ENCODE results near the gene ZDHHC21.
"Not testable (repeated sequence)": the region's sequence is repeated elsewhere in the genome, so short reads cannot be mapped to it uniquely, and the experiment has no call there.

The ZDHHC21 gene

GRCh38 chr9:14693251-14693861 lies at the start of gene ZDHHC21:
ZDHHC21 (minus strand) TSS chr9:14693432; CDS start chr9:14674340, 19,092 bp downstream.
- DNase-seq: peak; percentile 75

- no peak for DNase-seq
These were observed 48.1 kb upstream of the ZDHHC21 start for GRCh38 chr9:14741369-14741768.

- no peak for DNase-seq
These were observed 39.9 kb upstream of the ZDHHC21 start for GRCh38 chr9:14733133-14733532.

- DNase-seq: no peak
These were observed 38.2 kb upstream of the ZDHHC21 start for GRCh38 chr9:14731294-14731981.

- no peak for DNase-seq
These were observed 37.2 kb upstream of the ZDHHC21 start for GRCh38 chr9:14730461-14730898.

- DNase-seq: no peak
These were observed 30.1 kb upstream of the ZDHHC21 start for GRCh38 chr9:14723301-14723700.

GRCh38 chr9:14722391-14723035 lies 29.3 kb upstream of the ZDHHC21 start, which contains the start of gene CER1:
CER1 (minus strand) TSS chr9:14722733; CDS start chr9:14722672, 61 bp downstream.
- DNase-seq: no peak

GRCh38 chr9:14719231-14719923 lies 26.1 kb upstream of the ZDHHC21 start:
- no peak for DNase-seq

GRCh38 chr9:14715102-14715501 lies 21.9 kb upstream of the ZDHHC21 start:
- no peak for DNase-seq

- DNase-seq: no peak
These were observed 20.0 kb upstream of the ZDHHC21 start for GRCh38 chr9:14713187-14713767.

- no peak for DNase-seq
These were observed 17.6 kb upstream of the ZDHHC21 start for GRCh38 chr9:14710804-14711203.

GRCh38 chr9:14706530-14707140 lies 13.4 kb upstream of the ZDHHC21 start:
- no peak for DNase-seq

- no peak for DNase-seq
These were observed 11.8 kb upstream of the ZDHHC21 start for GRCh38 chr9:14705079-14705478.

GRCh38 chr9:14704281-14704680 lies 11.0 kb upstream of the ZDHHC21 start:
- no peak for DNase-seq

GRCh38 chr9:14702200-14702720 lies 9.0 kb upstream of the ZDHHC21 start:
- DNase-seq: no peak

GRCh38 chr9:14692470-14693250 lies 572 bp downstream of the ZDHHC21 start:
- DNase-seq: peak; percentile 49

- no peak for DNase-seq
These were observed 2.1 kb downstream of the ZDHHC21 start for GRCh38 chr9:14690948-14691730.

- no peak for DNase-seq
These were observed 6.1 kb downstream of the ZDHHC21 start for GRCh38 chr9:14687042-14687719.

- DNase-seq: no peak
These were observed 7.1 kb downstream of the ZDHHC21 start for GRCh38 chr9:14686168-14686567.

- not testable (repeated sequence) for DNase-seq
These were observed 10.6 kb downstream of the ZDHHC21 start for GRCh38 chr9:14682616-14683015.

Data from stimulated activated CD8-positive, alpha-beta memory T cell treated with anti-CD3 and anti-CD28 coated beads, Interleukin-4, amount 100 ng/mL, for 48 hours (primary cell).